Fibroblast of skin of back (primary cell): ENCODE results near the gene RAET1E.
A peak's percentile ranks its signal among the peaks of the same experiment; 100 is the strongest.
"Not testable (repeated sequence)": the region's sequence is repeated elsewhere in the genome, so short reads cannot be mapped to it uniquely, and the experiment has no call there.

ENCODE experiments used
- DNase-seq: peaks from one replicate; pipeline ENCODE4 v3.0.0-alpha.2; 2013

RAET1E gene

DNA sequence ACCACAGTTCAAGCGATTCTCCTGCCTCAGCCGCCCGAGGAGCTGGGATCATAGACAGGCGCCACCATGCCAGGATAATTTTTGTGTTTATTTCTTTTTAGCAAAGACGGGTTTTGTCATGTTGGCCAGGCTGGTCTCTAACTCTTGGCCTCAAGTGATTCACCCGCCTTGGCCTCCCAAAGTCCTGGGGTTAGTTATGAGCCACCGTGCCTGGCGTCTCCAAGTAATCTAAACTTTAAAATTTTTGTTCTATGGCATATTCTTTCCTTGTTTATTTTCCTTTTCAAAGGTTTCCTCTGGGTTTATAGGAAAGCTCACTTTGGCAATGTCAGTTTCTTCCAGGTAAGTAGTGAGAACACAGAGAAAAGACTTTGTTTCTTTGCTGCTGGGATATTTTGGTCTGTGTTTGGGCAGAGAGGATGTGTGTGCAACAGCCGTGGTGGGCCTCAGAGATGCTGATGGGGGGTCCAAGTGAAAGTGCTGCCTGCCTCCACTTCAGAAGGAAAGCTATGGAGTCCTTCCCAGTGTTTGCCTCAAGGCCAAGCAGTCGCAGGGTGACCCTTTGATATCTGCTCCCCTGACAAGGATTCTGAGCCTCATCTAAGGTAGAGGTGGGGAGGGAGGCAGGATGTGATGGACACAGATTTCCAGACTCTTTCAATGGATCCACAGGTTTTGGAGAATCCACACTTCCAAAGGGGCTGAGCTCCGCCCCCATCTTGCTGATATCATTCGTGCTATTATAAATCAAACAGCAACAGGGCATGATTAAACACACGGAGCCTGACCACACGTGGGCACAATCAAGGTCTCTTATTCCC is 36.1 kb downstream of the RAET1E start:
- no peak for DNase-seq

DNA sequence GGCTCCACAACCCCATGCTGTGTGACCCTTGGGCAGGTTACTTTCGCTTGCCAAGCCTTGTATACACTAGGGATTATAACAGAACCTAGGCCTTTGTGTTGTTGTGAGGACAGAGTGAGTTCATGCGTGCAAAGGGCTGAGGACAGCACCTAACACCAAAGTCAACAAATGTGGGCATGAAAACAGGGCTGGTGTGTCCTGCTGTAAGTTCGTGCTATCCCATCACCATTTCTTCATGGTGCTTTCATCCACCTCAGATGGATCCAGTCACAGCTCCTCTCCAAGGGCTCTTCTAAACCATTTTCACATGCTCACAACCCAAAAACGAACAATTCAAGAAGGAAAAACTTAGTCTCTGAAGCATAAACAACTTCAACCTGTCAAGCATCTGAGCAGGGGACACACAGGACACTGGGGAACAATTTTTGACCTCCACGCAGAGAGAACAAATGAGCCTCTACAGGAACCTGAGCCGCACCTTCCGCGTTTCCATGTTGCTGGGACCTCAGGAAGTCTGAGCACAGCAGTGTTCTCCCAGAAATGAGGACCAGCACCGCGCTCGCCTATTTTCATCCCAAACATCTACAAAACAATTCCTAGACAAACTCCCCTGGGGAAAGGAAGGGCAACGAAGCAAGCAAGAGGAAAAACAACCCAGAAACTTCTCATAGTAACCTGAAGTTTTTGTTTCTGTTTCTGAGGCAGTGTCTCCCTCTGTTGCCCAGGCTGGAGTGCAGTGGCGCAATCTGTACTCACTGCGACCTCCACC is 36.9 kb downstream of the RAET1E start:
- DNase-seq, result peak; percentile 38

DNA sequence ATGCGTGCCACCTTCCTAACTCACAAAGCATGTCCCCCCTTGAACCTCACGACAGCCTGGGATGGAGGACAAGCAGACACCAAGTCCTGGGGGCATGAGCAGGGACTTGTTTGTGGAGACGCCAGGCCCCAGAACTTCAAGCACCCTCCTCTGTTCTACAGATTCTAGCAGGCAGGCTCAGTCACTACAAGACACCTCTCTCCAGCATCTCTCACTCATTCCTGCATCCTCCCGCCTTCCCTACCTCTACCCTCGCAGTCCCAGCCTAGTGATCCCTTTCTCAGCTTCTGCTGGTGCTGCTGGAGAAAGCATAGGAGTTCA is 37.4 kb downstream of the RAET1E start:
- DNase-seq, result no peak

DNA sequence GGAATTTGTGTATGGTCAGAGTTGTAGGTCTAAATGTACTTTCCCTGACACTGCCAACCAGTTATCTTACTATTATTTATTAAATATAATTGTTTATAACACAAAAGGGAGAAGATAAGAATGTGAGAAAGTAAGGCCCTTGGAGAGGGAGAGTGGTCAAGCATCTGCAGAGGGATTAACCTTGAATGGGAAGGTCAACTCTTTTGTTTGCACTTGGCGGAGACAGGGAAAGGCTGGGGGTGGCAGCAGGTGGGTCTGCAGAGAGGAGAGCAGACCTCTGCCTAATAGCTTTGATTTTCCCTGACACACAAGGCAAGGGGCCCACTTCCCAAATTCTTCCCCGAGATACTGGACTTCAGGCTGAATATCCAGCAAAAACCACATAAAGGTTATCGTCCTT is 38.0 kb downstream of the RAET1E start:
- no peak for DNase-seq

DNA sequence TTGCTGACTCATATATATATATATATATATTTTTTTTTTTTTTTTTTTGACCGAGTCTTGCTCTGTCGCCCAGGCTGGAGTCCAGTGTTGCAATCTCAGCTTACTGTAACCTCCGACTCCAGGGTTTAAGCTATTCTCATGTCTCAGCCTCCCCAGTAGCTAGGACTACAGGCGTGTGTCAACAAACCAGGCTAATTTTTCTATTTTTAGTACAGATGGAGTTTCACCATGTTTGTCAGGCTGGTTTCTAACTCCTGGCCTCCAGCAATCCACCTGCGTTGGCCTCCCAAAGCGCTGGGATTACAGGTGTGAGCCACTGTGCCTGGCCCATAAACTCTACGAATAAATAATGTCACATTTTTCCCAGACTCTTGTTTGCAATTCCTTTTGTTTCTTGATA is 38.5 kb downstream of the RAET1E start:
- peak; percentile 95 for DNase-seq

DNA sequence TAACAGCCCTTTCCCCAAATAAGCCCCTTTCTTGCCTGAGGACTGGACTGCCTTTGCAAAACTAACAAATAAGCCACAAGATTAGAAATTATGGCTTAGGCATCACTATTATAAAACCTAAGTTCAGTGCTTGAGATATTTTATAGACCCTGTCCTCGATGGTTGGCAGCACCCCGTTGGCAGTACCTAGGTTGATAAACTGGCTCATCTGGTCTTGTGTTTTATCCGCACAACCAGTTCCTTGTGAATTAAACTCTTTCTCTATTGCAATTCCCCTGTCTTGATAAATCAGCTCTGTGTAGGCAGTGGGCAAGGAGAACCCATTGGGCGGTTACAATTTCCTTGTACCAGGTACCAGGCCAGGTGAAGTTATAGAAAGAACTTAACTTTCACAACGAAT is 40.4 kb downstream of the RAET1E start:
- no peak for DNase-seq

DNA sequence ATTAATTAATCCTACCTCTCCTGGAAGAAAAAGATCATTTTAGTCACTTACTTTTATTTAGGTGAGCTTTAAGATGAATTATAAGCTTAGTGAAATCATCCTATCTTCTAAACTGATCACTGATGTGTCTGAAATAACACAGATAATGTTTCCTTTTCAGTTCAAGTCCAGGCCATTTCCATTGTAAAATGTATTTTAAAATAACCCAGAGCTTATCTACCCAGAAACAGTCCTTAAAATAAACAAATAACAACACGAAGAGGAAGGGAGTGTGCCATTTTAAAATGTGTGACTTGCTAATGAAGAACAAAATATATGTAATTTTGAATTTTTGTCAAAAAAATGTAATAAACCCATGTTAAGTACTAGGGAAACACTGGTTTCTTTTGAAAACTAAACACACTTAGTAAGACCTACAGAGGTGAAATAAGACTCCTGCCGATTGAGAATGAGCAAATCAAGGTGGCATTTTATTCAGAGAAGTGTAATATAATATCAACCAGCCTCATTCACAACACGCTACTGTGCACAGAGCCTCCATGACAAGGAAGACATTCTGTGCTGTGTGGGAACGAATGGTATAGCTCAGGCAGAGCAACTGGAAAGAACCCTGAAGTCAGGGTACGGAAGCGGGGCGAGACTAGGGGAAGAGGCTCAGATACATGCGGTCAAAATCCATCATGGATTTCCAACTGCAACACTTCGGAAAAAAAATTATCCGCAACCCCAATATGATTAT is 41.5 kb downstream of the RAET1E start:
- DNase-seq, result no peak

DNA sequence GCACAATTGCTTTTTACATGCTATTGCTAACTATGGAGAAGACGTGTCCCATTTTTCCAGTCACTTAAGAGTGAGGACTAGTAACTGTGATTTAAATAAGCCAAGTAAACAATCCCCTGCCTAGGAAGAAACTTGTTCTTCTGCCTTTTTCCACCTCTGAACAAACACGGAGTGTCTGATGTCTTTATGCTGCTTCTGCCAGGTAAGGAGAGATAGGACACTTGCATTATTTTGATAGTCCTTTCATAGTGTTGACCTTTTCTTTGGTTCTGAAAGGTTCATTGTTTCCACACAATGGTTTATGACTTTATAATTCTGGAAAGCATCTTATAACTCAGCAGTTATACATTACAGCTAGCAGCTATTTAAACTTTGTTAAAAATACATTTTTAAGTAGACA is 42.2 kb downstream of the RAET1E start:
- no peak for DNase-seq

DNA sequence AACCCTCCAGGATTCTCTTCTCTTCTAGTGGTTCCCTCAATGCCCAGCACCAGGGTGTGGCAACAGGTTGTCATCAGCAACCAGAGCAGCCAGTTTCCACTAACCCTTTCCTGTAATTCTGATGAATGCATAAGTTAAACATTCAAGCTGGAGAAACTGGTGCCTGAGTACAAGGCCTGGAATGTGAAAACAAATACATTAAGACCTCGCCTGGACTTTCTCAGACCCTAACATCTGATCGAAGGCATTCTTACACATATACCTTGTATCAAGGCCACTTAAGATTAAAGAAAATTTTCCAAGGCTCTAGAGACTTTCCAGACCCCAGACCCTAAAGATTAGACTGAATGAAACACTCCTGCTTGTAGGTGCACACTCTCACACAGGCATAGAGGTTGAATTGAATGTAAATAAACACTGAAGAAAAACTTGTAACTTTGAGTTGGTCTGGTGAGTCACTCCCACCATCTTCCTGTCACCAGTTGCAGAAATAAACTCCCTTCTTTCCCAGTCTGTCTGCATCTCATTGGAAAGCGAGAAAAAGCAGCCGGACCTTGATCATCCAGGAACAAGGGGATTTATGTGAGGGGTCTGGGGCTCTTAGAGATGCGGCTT is 42.8 kb downstream of the RAET1E start:
- peak; percentile 97 for DNase-seq

DNA sequence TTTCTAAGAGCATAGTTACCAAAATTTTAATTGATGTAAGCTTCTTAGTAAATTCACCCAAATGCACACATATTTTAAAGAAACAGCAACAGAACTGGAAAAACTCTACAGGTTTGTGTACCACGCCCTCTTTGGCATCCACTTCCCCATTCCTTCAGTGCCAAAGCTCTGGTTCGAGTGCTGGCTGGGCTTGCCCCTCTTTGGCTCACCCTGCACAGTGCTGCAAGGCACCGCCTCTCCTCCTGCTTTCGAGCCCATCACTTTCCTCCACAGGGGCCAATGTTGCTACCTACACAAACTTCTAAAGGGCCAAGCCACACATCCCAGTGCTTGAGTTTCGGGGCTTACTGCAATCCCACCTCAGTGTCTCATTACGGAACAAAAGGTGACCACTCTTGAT is 43.4 kb downstream of the RAET1E start:
- DNase-seq, result peak; percentile 56

DNA sequence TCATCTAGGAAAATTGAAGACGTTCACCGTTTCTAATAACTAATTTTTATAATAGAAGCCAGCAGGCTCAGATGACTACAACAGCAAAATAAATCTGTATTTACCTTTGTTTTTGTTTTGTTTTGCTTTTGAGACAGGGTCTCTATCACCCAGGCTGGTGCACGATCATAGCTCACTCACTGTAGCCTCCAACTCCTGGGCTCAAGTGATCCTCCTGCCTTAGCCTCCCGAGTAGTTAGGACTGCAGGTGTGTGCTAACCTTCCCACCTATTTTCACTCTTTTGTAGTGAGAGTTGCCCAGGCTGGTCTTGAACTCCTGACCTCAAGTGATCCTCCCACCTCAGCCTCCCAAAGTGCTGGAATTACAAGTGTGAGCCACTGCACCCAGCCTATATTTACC is 43.9 kb downstream of the RAET1E start:
- DNase-seq, result not testable (repeated sequence)

DNA sequence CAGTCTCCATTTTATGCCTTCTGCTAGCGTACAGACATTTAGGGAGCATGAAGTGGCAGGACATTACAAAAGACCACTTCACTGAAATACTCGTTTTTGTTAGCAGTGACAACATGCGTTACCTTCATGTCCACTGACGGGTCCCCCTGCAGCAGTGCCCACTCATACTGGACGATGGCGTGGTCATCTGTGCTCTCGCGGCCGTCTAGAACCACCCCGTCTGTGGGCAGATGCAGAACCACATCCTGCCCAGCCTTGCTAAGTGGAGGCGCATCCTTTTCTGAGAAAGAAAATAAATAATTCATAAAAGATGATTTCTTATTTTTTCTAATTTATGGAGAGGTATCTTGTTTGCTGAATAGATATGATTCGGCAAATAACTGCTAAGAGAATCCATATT is 45.0 kb downstream of the RAET1E start:
- no peak for DNase-seq

DNA sequence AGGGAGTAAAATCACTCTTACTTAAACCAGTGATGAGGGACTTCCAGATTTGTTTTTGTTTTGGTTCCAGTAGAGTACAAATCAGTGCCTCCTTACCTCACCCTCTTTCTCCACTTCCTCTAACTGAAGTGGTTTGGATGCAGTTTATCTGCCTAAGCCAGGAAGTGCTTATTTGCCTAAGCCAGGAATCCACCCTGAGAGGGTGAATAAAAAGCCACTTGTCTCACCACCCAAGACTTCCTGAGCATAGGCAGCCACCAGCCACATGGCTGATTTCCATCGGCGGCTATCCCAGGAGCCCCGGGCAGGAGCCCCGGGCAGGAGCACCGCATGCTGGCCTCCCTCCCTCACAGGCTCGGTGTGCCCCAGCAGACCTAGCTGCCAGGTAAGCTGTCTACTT is 45.7 kb downstream of the RAET1E start:
- peak; percentile 66 for DNase-seq

DNA sequence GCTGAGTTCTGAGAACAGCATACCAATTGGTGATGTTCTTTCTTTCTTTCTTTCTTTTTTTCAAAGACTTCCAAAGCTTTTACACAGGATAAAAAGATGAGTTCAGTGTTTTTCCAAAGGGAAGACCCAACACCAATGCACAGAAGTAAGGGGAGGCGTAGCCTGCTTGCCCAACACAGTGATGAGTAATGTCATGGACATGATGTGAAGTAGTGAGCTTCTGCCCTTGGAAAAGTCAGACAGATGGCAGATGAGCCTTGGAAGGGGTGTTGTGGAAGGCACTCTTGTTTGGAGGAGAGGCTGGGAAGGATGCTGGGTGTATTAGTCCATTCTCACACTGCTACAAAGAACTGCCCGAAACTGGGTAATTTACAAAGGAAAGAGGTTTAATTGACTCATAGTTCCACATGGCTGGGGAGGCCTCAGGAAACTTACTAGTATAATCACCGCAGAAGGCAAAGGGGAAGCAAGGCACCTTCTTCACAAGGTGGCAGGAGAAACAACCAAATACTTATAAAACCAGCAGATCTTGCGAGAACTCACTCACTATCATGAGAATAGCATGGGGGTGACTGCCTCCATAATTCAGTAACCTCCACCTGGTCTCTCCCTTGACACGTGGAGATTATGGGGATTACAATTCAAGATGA is 46.3 kb downstream of the RAET1E start:
- DNase-seq, result peak; percentile 80

DNA sequence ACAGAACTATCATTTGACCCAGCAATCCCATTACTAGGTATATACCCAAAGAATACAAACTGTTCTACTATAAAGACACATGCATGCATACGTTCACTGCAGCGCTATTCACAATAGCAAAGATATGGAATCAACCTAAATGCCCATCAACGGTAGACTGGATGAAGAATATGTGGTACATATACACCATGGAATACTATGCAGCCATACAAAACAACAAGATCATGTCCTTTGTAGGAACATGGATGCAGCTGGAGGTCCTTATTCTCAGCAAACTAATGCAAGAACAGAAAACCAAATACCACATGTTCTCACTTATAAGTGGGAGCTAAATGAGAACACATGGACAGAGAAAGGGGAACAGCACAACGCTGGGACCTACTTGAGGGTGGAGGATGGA is 49.6 kb downstream of the RAET1E start:
- not testable (repeated sequence) for DNase-seq
